Measurements from ENCODE around the gene MXRA7.
A peak's percentile ranks its signal among the peaks of the same experiment; 100 is the strongest.
"Not testable (repeated sequence)": the region's sequence is repeated elsewhere in the genome, so short reads cannot be mapped to it uniquely, and the experiment has no call there.

Gene MXRA7

DNA sequence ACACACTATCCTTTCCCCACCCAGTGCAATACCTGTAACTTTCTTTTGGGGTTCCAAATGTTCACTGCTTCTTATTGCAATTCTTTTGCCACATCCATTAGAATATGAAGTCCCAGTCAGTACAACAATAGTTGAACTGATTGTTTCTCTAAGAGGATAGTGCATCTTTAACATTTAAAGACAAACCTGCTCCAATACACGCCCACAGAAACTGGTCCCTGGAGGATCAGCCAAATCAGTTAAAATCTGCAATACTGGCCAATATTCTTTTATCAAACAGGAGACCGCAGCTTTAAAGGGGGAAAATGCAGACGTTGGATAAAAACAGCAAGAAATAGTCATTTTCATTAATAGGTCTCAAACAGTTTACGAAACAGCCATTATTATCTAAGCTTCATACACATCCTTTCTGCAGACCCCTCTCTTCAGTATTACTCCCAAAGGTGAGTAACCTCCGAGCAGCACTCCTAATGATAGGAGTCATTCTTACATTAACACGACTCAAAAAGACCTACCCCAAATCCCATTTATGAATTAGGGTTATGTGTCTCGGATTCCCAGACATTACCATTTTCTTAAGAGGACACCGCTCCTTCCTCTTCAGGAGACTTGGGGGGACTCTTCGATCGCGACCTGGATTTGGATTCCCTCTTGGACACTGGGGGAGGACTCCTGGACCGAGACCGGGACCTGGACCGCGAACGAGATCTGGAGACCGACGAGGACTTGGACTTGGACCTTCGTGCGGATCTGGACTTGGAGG, 25.0 kb upstream of the MXRA7 start:
- no peak for DNase-seq

DNA sequence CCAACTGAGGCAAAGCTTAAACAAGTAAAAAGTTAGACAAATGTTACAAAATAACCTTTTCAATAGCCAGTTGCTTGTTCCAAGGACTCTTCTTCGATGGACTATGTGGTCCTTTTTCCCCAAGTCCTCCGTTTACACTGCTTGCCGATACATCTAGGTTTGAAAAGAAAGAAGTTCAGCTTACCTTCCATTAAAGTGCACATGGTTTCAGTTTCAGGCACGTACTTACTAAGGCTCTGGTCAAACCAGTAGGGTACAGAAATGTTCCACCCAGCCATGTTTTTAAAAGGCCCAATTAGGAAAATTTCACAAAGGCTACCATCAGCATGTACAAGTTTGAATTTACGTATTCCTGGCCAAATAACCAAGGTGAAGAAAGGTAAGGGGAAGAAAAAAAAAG, 24.2 kb upstream of the MXRA7 start:
- peak; percentile 35 for DNase-seq

DNA sequence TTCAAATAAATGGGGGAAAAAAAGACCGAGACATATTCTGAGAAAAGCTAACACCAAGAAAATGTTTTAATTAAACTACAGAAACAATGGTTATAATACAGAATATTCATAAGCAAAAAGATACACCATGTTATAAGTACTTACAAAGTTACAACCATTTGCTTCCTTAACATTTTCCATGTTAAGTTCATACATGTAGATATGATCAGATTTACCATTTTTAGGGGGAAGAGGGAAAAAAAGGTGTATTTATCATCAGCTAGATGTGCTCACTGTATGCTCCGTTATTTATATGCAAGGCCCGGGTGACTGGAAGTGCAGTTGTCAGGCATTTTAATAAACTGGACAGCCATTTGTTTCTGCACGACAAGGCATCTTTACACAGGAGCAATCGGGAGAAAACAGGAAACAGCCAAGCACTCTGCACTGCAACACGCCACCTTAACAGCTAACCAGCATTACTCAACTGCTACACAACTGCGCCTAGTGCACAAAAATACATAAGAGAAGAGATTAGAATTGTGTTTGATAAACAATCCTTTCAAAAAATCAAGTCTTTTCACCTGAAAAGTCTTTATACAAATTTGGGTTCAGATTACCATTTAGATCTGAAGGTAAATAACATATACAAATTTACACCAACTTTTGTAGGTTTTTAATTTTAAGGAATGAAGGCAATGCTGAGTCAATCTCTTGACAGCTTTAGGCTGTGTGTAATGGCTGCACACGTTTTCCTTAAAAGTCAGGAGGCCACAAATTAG, 23.5 kb upstream of the MXRA7 start:
- DNase-seq: peak; percentile 46

DNA sequence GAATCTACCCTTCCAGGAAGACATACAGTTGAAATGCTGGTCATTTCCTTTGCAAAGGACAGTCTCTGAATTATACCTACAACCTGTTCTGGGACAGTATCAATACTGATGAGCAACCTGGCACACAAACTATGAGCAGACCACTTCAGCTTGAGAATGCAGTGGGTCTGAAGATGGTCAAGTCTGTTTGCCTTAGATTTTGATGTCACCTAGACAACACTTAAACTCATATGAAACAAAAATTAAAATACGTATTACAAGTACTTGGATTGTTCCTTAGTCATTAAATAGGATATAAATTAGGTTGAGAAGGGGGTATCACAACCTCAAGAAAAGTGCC, 22.8 kb upstream of the MXRA7 start:
- no peak for DNase-seq

DNA sequence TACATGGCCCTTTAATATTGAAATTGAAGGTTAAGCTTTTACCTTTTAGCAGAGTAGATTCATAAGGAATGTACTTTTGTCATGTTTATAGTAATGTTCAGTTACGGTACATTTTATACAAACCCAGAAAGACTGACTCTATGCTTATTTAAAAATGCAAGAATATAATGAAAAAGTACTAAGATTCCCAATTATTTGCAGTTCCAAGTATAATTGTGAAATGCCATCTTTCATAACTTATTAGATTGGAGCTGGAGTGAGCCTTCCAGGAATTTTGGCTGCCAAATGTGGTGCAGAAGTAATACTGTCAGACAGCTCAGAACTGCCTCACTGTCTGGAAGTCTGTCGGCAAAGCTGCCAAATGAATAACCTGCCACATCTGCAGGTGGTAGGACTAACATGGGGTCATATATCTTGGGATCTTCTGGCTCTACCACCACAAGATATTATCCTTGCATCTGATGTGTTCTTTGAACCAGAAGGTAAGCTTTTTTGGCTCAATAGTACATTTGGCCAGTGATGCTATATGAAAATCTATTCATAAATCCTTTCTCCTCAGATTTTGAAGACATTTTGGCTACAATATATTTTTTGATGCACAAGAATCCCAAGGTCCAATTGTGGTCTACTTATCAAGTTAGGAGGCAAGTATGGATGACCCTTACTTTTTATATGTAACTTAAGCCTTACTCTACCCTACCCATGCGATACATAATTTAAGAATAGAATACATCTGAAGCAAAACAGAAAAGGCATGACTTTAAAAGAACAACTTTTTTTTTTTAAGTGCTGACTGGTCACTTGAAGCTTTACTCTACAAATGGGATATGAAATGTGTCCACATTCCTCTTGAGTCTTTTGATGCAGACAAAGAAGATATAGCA, 22.2 kb upstream of the MXRA7 start:
- DNase-seq: no peak

DNA sequence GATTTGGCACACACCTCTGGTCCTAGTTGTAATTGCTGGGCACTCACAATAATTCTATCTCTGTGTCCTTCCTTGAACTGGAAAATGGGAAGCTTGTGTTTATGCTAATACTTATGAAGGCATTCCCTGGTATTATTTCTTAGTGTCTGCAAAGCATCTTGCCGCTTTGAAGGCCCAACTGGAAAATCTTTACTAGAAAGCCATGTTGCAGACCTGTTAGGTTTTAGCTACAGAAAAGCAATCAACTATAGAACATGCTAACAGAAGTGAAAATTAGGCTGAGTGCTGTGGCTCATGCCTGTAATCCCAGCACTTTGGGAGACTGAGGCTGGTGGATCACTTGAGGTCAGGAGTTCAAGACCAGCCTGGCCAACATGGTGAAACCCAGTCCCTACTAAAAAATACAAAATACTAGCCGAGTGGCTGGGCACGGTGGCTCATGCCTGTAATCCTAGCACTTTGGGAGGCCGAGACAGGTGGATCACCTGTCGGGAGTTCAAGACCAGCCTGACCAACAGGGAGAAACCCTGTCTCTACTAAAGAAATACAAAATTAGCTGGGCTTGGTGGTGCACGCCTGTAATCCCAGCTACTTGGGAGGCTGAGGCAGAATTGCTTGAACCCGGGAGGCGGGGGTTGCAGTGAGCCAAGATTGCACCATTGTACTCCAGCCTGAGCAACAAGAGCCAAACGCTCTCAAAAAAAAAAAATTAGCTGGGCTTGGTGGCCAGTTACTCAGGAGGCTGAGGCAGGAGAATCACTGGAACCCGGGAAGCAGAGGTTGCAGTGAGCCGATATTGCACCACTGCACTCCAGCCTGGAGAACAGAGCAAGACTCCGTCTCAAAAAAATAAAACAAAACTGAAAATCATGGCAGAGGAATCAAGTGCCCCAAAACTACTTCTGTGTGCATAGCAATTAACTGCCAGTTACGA, 21.3 kb upstream of the MXRA7 start:
- DNase-seq: not testable (repeated sequence)

DNA sequence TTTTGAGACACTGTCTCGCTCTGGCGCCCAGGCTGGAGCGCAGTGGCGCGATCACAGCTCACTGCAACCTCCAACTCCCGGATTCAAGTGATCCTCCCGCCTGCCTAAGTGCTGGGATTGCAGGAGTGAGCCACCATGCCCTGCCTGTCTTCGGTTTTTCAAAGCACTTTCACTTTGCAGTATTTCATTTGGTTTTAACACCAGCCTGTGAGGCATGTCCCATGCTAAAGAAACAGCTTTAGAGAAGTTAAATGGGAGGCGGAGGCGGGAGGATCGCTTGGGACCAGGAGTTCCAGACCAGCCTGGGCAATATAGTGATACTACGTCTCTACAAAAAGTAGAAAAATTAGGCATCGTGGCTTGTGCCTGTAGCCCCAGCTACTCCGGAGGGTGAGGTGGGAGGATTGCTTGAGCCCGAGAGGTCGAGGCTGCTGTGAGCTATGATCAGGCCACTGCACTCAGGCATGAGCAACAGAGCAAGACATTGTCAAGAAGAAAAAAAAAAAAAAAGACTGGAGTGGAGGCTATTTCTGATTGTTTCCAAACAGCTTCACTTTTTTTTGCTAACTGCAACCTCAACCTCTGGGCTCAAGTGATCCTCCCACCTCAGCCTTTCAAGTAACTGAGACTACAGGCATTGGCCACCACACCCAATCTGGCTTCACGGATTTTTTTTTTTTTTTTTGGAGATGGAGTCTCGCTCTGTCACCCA, 17.1 kb upstream of the MXRA7 start:
- DNase-seq: peak; percentile 26

DNA sequence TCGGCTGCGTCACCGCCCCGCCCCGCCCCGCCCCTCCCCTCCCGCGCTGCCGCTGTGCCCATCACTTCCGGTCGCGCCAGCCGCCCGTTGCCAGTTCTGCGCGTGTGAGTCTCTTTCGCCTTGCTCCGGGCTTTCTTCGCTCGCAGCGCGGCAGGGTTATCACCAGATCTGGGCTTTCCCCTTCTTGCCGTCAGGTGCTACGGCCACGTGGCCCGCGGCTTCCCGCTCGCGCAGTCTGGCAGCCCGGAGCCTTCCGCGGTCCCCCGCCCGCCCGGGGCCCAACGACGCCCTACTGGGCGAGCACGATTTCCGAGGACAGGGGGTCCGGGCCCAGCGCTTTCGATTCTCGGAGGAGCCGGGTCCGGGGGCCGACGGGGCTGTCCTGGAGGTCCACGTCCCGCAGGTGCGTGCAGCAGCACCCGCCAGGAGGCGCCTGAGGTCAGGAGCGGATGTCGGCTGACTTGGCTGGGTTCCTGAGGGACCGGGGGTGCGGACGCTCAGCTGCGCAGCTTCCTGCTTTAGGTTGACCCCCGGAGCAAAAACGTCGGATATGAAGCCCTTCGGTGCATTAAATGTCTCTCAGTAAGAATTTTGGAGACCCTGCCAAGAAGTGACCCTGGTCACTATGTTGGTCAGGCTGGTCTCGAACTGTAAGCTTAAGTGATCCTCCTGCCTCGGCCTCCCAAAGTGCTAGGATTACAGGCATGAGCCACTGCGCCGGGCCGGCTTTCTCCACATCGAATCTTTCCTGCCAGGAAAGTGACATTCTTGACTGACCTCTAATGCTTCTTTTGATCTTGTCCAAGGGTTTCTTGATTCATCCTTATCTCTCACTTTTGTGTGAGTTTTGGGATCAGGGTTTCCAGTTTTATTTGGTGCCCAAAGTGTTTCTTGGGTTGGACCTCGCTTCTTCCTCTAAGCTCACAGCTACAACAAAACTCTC, 16.3 kb upstream of the MXRA7 start, which contains the start of gene METTL23:
Gene METTL23, plus strand, starts transcription at position 64 of the 943 bp plus-strand sequence. CDS start 2,872 bp downstream, outside the sequence.
- peak; percentile 64 for DNase-seq

DNA sequence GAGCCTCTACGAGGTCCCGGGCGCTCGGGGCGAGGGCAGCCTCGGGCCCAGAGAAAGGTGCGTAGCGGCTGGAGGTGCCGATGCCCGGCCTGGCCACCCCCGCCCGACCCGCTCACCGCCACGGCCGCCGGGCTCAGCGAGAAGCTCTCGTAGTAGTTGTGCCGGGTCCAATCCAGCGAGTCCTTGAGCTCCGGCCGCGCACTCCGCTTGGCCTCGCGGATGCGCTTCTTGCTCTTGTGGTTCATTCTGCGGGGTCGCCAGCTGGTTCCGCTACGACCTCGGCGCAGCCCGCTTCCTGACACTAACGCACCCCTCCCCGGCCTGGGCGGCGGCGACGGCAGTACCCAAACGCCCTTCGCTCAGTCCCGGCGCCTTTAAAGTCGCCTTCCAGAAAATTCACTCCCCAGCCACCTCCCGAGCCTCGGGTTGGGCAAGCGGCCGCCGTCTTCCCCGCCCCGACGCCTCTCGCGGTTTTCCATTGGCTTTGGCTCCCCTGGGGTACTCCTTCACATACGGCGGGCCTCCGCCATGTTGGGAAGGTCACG, 15.5 kb upstream of the MXRA7 start, which contains the start of gene JMJD6:
Gene JMJD6, minus strand, starts transcription at position 376 of the 545 bp plus-strand sequence. Its CDS starts 131 bp downstream, at position 245.
- DNase-seq: peak; percentile 95

DNA sequence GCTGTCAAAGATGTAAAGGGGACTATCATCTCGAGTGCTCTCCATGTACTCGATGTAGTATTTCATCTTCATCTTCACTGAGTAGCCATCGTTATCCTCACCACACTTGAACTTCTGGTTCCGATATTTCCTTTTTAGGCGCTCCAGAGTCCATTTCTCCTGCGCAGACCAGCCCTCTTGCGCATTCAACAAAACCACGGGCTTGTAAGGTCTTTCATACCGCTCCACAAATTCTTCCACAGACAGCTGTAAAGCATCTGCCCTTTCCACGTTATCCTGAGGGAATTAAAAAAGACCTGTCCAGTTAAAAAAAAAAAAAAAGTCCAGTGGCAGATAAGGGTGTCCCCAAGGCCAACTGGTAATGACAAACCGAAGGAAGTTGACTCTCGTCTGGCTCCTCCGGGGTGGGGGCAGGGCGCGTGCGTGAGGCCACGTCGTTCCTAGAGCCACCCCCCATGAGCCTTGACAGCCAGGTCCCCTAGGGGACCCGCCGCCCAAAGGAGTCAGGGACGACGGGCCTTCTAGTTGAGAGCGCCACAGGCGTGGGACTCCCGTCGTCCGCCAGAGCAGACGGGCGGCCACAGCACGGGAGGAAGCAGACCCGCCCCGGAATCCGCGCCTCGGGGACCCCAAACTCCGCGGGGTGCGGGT, 14.9 kb upstream of the MXRA7 start:
- peak; percentile 47 for DNase-seq

DNA sequence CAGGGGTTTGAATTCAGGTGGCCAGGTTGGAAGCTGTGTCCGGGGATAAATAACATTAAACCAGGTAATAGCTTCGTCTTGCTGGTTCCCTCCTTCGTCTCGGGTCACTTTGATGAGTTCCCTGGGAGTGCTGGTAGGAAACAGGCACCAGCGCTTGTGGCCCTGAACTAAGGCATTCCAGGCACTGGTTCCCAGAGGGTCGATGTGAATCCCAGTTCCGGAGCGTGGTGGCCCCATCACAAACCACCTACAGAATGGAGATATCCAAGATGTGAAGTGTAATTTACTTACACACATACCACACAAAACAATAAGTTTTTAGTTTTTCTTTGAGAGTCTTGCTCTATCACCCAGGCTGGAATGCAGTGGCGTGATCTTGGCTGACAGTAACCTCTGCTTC, 13.0 kb upstream of the MXRA7 start:
- DNase-seq: no peak

DNA sequence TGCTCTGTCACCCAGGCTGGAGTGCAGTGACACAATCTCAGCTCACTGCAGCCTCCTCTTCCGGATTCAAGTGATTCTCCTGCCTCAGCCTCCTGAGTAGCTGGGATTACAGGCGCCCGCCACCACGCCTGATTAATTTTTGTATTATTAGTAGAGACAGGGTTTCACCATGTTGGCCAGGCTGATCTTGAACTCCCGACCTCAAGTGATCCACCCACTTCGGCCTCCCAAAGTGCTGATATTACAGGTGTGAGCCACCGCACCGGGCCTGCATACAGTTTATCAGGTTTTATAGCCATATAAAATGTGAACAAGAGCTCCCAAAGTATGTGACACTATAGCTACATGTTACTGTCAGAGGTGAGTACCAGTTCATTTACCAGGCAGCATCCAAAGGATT, 12.2 kb upstream of the MXRA7 start:
- not testable (repeated sequence) for DNase-seq

DNA sequence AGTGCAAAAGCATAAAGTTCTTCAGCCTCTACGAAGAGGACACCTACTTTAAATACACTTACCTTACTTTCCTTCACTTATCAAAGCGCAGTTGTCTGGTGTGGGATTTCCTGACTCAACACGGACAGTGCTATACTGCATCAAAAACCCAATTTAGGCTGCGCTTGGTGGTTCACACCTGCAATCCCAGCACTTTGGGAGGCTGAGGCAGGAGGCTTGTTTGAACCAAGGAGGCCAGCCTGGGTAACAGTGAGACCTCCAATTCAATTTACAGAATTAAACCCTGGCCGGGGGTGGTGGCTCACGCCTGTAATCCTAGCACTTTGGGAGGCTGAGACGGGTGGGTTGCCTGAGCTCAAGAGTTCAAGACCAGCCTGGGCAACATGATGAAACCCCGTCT, 11.5 kb upstream of the MXRA7 start:
- no peak for DNase-seq

DNA sequence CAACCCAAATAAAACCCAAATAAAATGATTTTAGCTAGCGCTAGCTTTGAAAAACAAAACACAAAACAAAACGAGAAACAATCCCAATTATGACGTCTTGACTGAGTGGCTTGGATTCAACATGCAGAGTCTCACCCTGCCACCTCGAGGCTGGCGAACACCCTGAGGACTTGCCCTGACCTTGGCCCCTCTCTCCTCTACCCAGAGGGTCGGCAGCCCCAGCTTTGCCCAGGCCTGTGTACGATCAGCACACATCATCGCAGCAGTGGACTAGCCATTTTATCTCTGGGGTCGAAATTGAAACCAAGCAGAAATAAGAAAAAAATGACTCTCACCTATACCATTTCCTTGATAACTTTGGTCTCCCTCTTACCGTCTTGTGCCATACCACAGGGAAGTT, 10.7 kb upstream of the MXRA7 start:
- DNase-seq: no peak

DNA sequence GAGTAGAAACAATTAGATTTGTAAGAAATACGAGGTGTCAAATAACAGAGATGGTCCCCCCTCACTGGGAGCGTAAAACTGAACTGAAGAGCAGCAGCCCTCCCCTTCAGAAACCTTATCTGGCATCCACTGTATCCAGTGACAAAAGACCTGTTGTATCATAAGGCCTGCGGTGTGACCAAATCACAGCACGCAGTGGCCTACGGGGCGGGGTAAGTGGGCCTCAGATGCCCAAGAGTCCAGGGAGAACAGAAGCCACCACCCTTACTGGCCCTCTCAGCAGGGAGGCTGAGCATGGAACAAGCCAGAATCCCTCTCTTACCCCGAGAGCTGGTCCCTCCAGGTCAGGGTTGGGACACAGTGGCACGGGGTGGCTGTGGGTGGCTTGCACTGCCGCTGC, 10.2 kb upstream of the MXRA7 start:
- DNase-seq: no peak

DNA sequence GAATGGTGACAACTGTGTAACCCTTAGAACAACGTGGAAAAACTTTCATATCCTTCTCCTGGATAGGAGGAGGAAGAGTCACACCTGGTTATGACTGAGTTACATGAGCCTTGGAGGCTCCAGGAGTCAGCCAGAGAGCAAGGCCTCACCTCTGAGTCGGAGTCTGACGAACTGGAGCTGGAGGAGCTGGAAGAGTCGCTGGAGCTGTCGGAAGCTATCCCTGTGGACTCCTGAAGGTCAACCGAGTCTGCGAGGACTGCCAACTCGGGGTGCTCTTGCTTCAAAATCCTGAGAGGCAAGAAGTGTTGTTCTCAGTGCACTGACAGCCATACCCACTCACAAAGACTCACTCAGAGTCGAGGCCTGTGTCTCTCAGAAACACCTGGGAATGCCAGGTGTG, 9.4 kb upstream of the MXRA7 start:
- no peak for DNase-seq

DNA sequence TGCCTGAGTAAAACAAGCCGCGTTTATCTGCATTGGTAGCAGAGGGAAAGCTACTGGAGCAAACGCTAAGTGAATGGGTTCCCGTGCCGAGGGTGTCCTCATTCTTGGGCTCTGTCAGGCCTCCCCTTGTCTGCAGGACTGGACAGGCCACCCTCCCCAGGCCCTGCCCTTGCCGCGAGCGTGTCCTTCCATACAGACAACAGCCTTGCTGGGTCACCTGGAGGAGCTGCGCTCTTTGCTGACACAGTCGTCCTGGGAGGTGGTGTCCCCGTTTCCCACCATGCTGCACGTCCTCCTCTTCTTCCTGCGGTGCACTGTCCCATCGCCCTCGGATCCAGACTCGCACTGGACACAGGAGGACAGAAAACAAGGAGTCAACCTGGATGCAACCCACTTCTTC, 7.8 kb upstream of the MXRA7 start:
- DNase-seq: no peak

DNA sequence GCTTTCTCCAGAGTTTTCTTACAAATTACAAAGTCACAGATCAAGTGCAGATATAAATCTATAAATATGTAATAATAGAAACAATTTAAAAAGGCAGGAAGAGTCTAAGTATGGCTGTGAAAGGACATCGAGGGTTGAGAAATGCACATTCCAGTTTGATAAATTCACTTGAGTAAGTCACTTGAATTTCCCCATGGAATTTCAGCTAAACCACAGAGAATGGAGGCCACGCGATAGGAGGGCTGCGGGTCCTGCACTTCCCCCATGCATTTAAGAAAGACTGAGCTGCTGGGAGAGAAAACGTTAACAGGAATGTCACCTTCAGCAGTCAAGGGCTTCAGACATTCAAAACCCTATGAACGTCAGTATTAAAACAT, 6.1 kb upstream of the MXRA7 start:
- peak; percentile 10 for DNase-seq

DNA sequence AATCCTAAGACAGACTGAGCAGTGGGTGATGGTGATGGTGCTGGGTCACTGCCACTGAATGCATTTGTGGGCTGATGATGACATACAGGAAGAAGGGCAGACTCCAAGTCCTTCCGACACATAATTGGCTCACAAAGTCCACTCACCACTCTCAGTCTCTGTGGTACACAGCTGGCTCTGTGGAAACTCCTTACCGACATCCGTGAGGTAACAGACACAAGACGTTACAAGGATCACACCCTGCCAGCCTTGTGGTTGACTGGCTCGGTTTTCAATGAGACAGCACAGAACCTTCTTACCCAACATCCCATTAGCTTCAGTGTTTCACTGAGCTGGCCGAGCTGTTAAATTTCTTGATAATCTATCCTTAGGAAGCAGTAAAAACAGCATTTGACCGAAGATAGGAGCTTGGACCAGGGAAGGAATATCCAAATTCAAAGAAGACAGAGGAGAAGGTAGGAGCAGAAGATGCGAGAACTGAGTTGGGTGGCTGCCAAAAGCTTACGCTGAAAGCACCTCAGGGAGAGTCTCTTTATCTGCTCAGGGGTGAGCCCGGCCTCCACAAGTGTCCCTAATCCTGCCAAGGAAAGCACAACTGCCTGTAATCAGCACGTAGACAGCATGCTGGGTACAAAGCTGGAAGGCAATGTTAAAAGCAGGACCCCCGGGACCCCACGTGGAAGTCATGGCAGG, 5.5 kb upstream of the MXRA7 start:
- peak; percentile 99 for DNase-seq

Measured in MV-4-11 (cell line).